HepG2 (cell line): ENCODE data around the gene MACROD2. TPM values are rescaled to one million over a fixed set of nuclear protein-coding genes. Genes with fewer than 3 reads are reported as not detected.

Source experiments
- ATAC-seq: fragments of 200-7000 bp; cut with Tn5 transposase; 3 replicates; pipeline ENCODE4 v1.9.1; 2020; ENCODE audit warnings: mild to moderate bottlenecking, moderate library complexity
- BruUV-seq: library from RNA; stranded (reverse); fragments of 400-500 nt; replicated peaks from 2 replicates; lab custom pipeline; 2021; lab: Mats Ljungman, UMichigan
- CTCF ChIA-PET: fragments of 300-600 bp; formaldehyde crosslinking; extraction: SDS; loops from one replicate; lab custom pipeline; 2021; ENCODE audit warnings: low total read pairs, inconsistent platforms, low intra/inter-chr PET ratio; lab: Yijun Ruan, JAX
- POLR2A ChIA-PET: fragments of 350-600 bp; sonication (Branson Sonifier 250); formaldehyde crosslinking; loops from one replicate; lab custom pipeline; 2020; ENCODE audit warnings: antibody characterized with exemption, inconsistent platforms; lab: Yijun Ruan, JAX
- DNase-seq: peaks from one replicate; pipeline ENCODE4 v3.0.0-alpha.2; 2015; ENCODE audit warnings: low spot score
- FAIRE-seq: peaks from 3 replicates; lab custom pipeline; 2011; peaks lifted over from hg19 to GRCh38; lab: Jason Lieb, UNC
- H2AFZ ChIP-seq: one replicate; pipeline ENCODE4 v1.6.1; 2011; ENCODE audit warnings: low read length, inconsistent platforms
- H3K27ac ChIP-seq: fragments of 300-600 bp; 3 replicates; pipeline ENCODE4 v1.8.0; 2011; ENCODE audit warnings: mixed run types, mild to moderate bottlenecking, mixed read lengths, low read length, inconsistent platforms; ENCODE audit not compliant: insufficient read depth; ENCODE audit errors: extremely low read length
- H3K27me3 ChIP-seq, 2 experiments: fragments of 200-600 bp in 1 of 2; 2 replicates in 1 of 2; 3 replicates in 1 of 2; pipeline versions ENCODE4 v1.6.0 to v1.8.0; 2011; ENCODE audit warnings: low read length in 2 of 2, mild to moderate bottlenecking in 2 of 2, moderate library complexity in 2 of 2, inconsistent platforms in 1 of 2; ENCODE audit not compliant: insufficient read depth in 2 of 2, control insufficient read depth in 1 of 2
- H3K36me3 ChIP-seq, 2 experiments: fragments of 200-600 bp in 1 of 2; replicated peaks in 1 of 2; 2 replicates in 1 of 2; 3 replicates in 1 of 2; pipeline versions ENCODE4 v1.5.1 to v1.8.0; 2011; ENCODE audit warnings: low read length in 2 of 2, inconsistent platforms in 1 of 2; ENCODE audit not compliant: insufficient read depth in 2 of 2, control insufficient read depth in 1 of 2
- H3K4me1 ChIP-seq: 2 replicates; pipeline ENCODE4 v1.5.1; 2012; ENCODE audit warnings: low read length, inconsistent platforms; ENCODE audit not compliant: insufficient read depth
- H3K4me2 ChIP-seq: 2 replicates; pipeline ENCODE4 v1.6.0; 2011; ENCODE audit warnings: low read depth, low read length, inconsistent platforms
- H3K4me3 ChIP-seq, 3 experiments: fragments of 200-600 bp in 1 of 3; sonication (generic), shearing (Covaris generic) in 1 of 3; replicated peaks in 1 of 3; 2 replicates each; pipeline ENCODE4 v1.5.1; 2011 to 2016; ENCODE audit warnings: low read length in 3 of 3, inconsistent platforms in 2 of 3, low read depth in 2 of 3, mild to moderate bottlenecking in 2 of 3, control low read depth in 1 of 3, mixed read lengths in 1 of 3; ENCODE audit not compliant: insufficient read depth in 1 of 3
- H3K79me2 ChIP-seq: one replicate; pipeline ENCODE4 v1.6.1; 2011; ENCODE audit warnings: low read length, inconsistent platforms; ENCODE audit not compliant: insufficient read depth
- H3K9ac ChIP-seq: 2 replicates; pipeline ENCODE4 v1.6.0; 2011; ENCODE audit warnings: mild to moderate bottlenecking, low read depth, low read length, inconsistent platforms; ENCODE audit not compliant: insufficient read depth
- H3K9me3 ChIP-seq: 2 replicates; pipeline ENCODE4 v1.5.1; 2012; ENCODE audit warnings: mild to moderate bottlenecking, low read length
- H4K20me1 ChIP-seq: 2 replicates; pipeline ENCODE4 v1.6.0; 2011; ENCODE audit warnings: inconsistent platforms, mild to moderate bottlenecking, low read length, moderate library complexity; ENCODE audit not compliant: insufficient read depth
- GPN1 ChIP-seq: sonication (generic); formaldehyde crosslinking; IDR thresholded peaks from 2 replicates; pipeline ENCODE4 v1.5.1; 2020; ENCODE audit warnings: missing genetic modification reagents, borderline replicate concordance
- NCOR1 ChIP-seq: fragments of 200-600 bp; sonication (generic); IDR thresholded peaks from 2 replicates; pipeline ENCODE4 v1.7.0; 2017; ENCODE audit warnings: antibody characterized with exemption, low read length, borderline replicate concordance
- NR2C2 ChIP-seq: sonication (generic); formaldehyde crosslinking; IDR thresholded peaks from 2 replicates; pipeline ENCODE4 v1.4.0; 2020; ENCODE audit warnings: missing genetic modification reagents, mild to moderate bottlenecking, moderate library complexity, borderline replicate concordance
- YEATS2 ChIP-seq: sonication (generic); formaldehyde crosslinking; IDR thresholded peaks from 2 replicates; pipeline ENCODE4 v1.4.0; 2020; ENCODE audit warnings: missing genetic modification reagents, borderline replicate concordance
- ZNF207 ChIP-seq: fragments of 450-650 bp; IDR thresholded peaks from 2 replicates; pipeline ENCODE4 v1.6.1; 2016; ENCODE audit warnings: antibody characterized with exemption, borderline replicate concordance
- ZNF737 ChIP-seq: sonication (generic); formaldehyde crosslinking; IDR thresholded peaks from 2 replicates; pipeline ENCODE4 v1.5.0; 2020; ENCODE audit warnings: missing genetic modification reagents, mild to moderate bottlenecking, borderline replicate concordance
- in situ Hi-C: cut with HindIII; loops from 2 replicates; pipeline ENCODE4 v1.10.0; 2017; ENCODE audit warnings: low pct_unique_long_range_greater_than_20kb; ENCODE audit not compliant: extremely low pct_ligation_motif_present
- intact Hi-C: fragments of 100-400 bp; cut with micrococcal nuclease; formaldehyde crosslinking; loops from one replicate; pipeline ENCODE4 v1.10.0; 2022; ENCODE audit not compliant: unreplicated experiment
- polyA plus RNA-seq, 8 experiments: library from polyadenylated mRNA; depleted of rRNA in 3 of 8; stranded (reverse) in 7 of 8; unstranded in 1 of 8; fragments of >200 nt; fragmentation: Illumina TruSeq in 4 of 8; extraction: Trizol in 4 of 8; gene quantifications; 2 replicates each; pipeline versions ENCODE4 v1.2.1 to v1.2.3, GENCODE V29; 2011 to 2016; ENCODE audit warnings: low read depth in 4 of 8, missing spikeins in 1 of 8, mixed read lengths in 1 of 8; ENCODE audit not compliant: insufficient read depth in 1 of 8
- total RNA-seq, 5 experiments: library from RNA; depleted of rRNA; stranded (reverse); fragments of >200 nt; fragmentation: Illumina TruSeq; extraction: Trizol; gene quantifications; 2 replicates each; pipeline ENCODE4 v1.2.3, GENCODE V29; 2016; ENCODE audit warnings: low read depth in 1 of 5
- TF ChIP-seq, protein P1 (sequence below): sonication (generic); formaldehyde crosslinking; IDR thresholded peaks from 2 replicates; pipeline ENCODE4 v1.4.0; 2020; ENCODE audit warnings: missing genetic modification reagents

The MACROD2 gene
- total and polyA plus RNA-seq, 2 of the 13 experiments (the other 11 are each of a cell fraction or from before 2014, with no cell fraction given), result 0.13 to 0.51 TPM

DNA sequence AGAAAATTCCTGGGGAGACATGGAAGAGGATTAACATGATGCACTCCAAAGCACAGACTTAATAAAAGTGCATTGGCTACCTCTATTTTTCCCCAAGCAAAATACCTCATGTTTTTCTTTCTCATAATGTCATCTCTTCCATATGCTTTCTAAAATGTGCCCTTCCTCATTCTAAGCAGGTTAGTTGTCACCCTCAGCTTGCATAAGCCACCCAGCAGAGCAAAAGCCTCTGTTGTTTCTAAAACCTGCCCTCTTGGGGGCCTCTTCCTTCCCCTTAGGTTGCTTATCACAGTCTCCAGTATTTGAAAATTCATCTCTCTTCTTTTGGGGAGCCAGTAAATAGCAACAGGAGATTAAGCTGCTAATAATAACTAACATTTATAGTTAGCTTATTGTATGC, 525.7 kb downstream of the MACROD2 start:
- POLR2A ChIA-PET, result no interaction called here
- BruUV-seq, result no TSS peak
- Histone ChIP-seq H3K4me1 (no peaks in the 10 kb centered on the region), H3K4me3 (no peak overlapping the region), H3K9me3 (no peaks in the 10 kb centered on the region), H3K79me2 (no peaks in the 10 kb centered on the region), H3K36me3 (no peaks in the 10 kb centered on the region), H3K4me2 (no peak overlapping the region), H2AFZ (no peak overlapping the region), H4K20me1 (no peaks in the 10 kb centered on the region), H3K27me3 (no peaks in the 10 kb centered on the region), H3K27ac (no peak overlapping the region), H3K9ac (no peak overlapping the region)
- ATAC-seq (no peak), FAIRE-seq (no peak), DNase-seq (no peak)
- TF ChIP-seq ZNF737, result no peak
- TF ChIP-seq, protein P1, sequence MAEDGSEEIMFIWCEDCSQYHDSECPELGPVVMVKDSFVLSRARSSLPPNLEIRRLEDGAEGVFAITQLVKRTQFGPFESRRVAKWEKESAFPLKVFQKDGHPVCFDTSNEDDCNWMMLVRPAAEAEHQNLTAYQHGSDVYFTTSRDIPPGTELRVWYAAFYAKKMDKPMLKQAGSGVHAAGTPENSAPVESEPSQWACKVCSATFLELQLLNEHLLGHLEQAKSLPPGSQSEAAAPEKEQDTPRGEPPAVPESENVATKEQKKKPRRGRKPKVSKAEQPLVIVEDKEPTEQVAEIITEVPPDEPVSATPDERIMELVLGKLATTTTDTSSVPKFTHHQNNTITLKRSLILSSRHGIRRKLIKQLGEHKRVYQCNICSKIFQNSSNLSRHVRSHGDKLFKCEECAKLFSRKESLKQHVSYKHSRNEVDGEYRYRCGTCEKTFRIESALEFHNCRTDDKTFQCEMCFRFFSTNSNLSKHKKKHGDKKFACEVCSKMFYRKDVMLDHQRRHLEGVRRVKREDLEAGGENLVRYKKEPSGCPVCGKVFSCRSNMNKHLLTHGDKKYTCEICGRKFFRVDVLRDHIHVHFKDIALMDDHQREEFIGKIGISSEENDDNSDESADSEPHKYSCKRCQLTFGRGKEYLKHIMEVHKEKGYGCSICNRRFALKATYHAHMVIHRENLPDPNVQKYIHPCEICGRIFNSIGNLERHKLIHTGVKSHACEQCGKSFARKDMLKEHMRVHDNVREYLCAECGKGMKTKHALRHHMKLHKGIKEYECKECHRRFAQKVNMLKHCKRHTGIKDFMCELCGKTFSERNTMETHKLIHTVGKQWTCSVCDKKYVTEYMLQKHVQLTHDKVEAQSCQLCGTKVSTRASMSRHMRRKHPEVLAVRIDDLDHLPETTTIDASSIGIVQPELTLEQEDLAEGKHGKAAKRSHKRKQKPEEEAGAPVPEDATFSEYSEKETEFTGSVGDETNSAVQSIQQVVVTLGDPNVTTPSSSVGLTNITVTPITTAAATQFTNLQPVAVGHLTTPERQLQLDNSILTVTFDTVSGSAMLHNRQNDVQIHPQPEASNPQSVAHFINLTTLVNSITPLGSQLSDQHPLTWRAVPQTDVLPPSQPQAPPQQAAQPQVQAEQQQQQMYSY (CRISPR knock-in tag), result no peak
- no peak for TF ChIP-seq NR2C2 (CRISPR knock-in tag)
- no peak for TF ChIP-seq NCOR1
- TF ChIP-seq YEATS2 (CRISPR knock-in tag), result no peak
- TF ChIP-seq ZNF207, result no peak
- no peak for TF ChIP-seq GPN1 (CRISPR knock-in tag)
- CTCF ChIA-PET, result no interaction called here
- in situ Hi-C loops, result no loop called here
- intact Hi-C loops, result no loop called here
